ENCODE data around the gene TSPAN13.

DNA sequence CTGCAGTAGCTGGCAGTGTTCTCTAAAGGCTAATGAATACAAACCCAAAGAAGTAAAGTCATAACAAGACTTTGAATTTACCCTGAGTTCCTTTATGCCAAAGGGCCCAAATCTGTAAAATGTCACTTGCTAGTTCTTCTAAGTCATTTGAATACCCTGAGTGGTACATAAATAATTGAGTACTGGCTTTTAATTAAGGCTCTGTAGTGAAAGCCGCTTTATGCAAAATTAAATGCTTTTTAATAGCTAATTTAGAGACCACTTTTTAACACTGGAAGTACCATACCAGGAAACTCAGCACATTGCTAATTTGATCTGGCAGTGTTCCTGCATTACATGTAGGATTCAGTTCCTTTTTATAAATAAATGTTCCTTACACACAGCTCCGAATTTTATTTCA lies 24.0 kb upstream of the TSPAN13 start:
- TF ChIP-seq CTCF (IDR thresholded peaks at IDR 0.05) (no peak), POLR2A (IDR thresholded peaks at IDR 0.05) (no peak)
